Psoas muscle (tissue), 8 donors: ENCODE measurements around the gene ATP10B. TPM values are rescaled to one million over a fixed set of nuclear protein-coding genes. Genes with fewer than 3 reads are reported as not detected.

ENCODE experiments used
- ATAC-seq, 4 donors: fragments of 200-7000 bp; cut with Tn5 transposase; one replicate each; pipeline ENCODE4 v1.9.1; 2020; ENCODE audit warnings: moderate library complexity in 3 of 4, mild to moderate bottlenecking in 2 of 4
- DNase-seq, 2 donors: peaks; one replicate each; pipeline ENCODE4 v3.0.0-alpha.2; 2020
- H3K27ac ChIP-seq: fragments of 200-600 bp; one replicate; pipeline ENCODE4 v1.8.0; 2022
- H3K27me3 ChIP-seq, 3 donors: fragments of 200-600 bp in 1 of 3; one replicate each; pipeline versions ENCODE4 v1.6.1 to v1.8.0; 2013 to 2022; ENCODE audit warnings: low read length in 2 of 3, mild to moderate bottlenecking in 2 of 3, moderate library complexity in 1 of 3; ENCODE audit not compliant: insufficient read depth in 3 of 3
- H3K36me3 ChIP-seq, 2 donors: fragments of 200-600 bp in 1 of 2; one replicate each; pipeline versions ENCODE4 v1.6.1 to v1.8.0; 2013 to 2022; ENCODE audit warnings: low read depth in 1 of 2, mild to moderate bottlenecking in 1 of 2, moderate library complexity in 1 of 2; ENCODE audit not compliant: insufficient read depth in 1 of 2
- H3K4me1 ChIP-seq: fragments of 200-600 bp; one replicate; pipeline ENCODE4 v1.8.0; 2022
- H3K4me3 ChIP-seq: fragments of 200-600 bp; one replicate; pipeline ENCODE4 v1.8.0; 2022; ENCODE audit warnings: mild to moderate bottlenecking
- H3K9me3 ChIP-seq: fragments of 200-600 bp; one replicate; pipeline ENCODE4 v1.8.0; 2022
- WGBS, 3 donors: extraction: QIAGEN DNeasy Blood & Tissue Kit; methylation state at CpG; one replicate each; pipeline versions ENCODE4 v1.1.6 to v1.1.7; 2013; 5-methylcytosine and 5-hydroxymethylcytosine counted together
- intact Hi-C, 2 donors: fragments of 100-400 bp; cut with DNase I; formaldehyde crosslinking; loops; one replicate each; pipeline versions ENCODE4 v1.11.0 to v1.14.2; 2022
- polyA plus RNA-seq, 3 donors: library from polyadenylated mRNA; stranded (reverse); fragments of 200-250 nt; gene quantifications; one replicate each; pipeline ENCODE4 v1.2.3, GENCODE V29; 2013
- total RNA-seq, 4 donors: library from RNA; stranded (reverse); fragmentation: NEBNext Ultra II Directional in 2 of 4; extraction: Animal tissue kit (Norgen Biotek cat#: 25700) in 2 of 4; gene quantifications; one replicate each; pipeline versions ENCODE4 v1.2.1 to v1.2.4, GENCODE V29; 2021 to 2023
- TF ChIP-seq, protein P1 (sequence below): fragments of 200-600 bp; IDR thresholded peaks from one replicate; pipeline ENCODE4 v1.8.0; 2022; ENCODE audit warnings: antibody characterized with exemption
- donor health status: healthy with polysubstance abuse.
- donor health status: DM: no; HTN: no; CAD: no; lungs with moderate emphysema.
- donor health status: Bipolar disorder and iron deficiency.
- donor health status: healthy.
- donor health status: DM: yes; HTN: yes; CAD: no.
- donor health status: DM: no; HTN: no; CAD: no.
- donor health status: DM: no; HTN: no; CAD: no.
- donor health status: DM: yes; HTN: yes; CAD: no.

The ATP10B gene
- total and polyA plus RNA-seq, 7 donors = 0.01 to 0.04 TPM; not detected in 5

DNA sequence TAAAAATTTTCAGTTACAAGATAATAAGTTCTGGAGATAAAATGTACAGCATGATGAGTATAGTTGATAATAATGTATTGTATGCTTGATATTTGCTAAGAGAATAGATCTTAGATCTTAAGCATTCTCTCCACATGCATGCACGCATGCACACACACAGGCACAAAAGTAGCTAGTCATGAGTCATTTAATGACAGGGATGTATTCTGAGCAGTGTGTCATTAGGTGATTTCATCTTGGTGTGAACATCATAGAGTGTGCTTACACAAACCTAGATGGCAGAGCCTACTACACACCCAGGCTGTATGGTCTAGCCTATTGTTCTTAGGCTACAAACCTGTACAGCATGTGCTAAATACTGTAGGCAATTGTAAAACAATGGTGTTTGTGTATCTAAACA lies 306.2 kb downstream of the ATP10B start:
- Histone ChIP-seq H3K9me3 (no peaks in the 10 kb centered on the region), H3K27me3 (no peaks in the 10 kb centered on the region), H3K27ac (no peak overlapping the region), H3K4me3 (no peak overlapping the region), H3K36me3 (no peaks in the 10 kb centered on the region), H3K4me1 (no peaks in the 10 kb centered on the region)
- DNase-seq = no peak
- intact Hi-C loops = no loop called here
- TF ChIP-seq, protein P1, sequence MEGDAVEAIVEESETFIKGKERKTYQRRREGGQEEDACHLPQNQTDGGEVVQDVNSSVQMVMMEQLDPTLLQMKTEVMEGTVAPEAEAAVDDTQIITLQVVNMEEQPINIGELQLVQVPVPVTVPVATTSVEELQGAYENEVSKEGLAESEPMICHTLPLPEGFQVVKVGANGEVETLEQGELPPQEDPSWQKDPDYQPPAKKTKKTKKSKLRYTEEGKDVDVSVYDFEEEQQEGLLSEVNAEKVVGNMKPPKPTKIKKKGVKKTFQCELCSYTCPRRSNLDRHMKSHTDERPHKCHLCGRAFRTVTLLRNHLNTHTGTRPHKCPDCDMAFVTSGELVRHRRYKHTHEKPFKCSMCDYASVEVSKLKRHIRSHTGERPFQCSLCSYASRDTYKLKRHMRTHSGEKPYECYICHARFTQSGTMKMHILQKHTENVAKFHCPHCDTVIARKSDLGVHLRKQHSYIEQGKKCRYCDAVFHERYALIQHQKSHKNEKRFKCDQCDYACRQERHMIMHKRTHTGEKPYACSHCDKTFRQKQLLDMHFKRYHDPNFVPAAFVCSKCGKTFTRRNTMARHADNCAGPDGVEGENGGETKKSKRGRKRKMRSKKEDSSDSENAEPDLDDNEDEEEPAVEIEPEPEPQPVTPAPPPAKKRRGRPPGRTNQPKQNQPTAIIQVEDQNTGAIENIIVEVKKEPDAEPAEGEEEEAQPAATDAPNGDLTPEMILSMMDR = no peak
- no peak for ATAC-seq
- WGBS, 3 donors = 86 to 91% (median 89%) methylated on average over 1 of the region's 1 CpG

DNA sequence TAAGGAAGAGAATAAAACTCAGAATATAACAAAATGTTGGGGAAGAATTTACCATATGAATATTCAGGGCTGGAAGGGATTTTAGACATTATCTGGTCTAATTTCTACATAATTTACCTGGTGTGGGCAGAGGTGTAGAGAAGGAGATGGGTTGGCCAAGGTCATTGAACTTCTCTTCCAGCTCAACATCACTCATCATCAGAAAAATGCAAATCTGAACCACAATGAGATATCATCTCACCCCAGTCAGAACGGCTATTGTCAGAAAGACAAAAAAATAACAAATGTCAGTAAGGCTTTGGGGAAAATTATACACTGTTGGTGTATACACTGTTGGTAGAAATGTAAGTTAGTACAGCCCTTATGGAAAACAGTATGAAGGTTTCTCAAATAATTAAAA lies 308.6 kb downstream of the ATP10B start:
- H3K27me3 ChIP-seq = no peaks in the 10 kb centered on the region
- no peaks in the 10 kb centered on the region for H3K36me3 ChIP-seq
- H3K27ac ChIP-seq = no peak overlapping the region
- ATAC-seq = no peak
- H3K9me3 ChIP-seq = no peaks in the 10 kb centered on the region
- no peak overlapping the region for H3K4me3 ChIP-seq
- 67 to 89% (median 70%) methylated on average over 1 of the region's 1 CpG for WGBS, 3 donors
- DNase-seq = no peak
- intact Hi-C loops = no loop called here
- TF ChIP-seq, protein P1 = no peak
- no peaks in the 10 kb centered on the region for H3K4me1 ChIP-seq

DNA sequence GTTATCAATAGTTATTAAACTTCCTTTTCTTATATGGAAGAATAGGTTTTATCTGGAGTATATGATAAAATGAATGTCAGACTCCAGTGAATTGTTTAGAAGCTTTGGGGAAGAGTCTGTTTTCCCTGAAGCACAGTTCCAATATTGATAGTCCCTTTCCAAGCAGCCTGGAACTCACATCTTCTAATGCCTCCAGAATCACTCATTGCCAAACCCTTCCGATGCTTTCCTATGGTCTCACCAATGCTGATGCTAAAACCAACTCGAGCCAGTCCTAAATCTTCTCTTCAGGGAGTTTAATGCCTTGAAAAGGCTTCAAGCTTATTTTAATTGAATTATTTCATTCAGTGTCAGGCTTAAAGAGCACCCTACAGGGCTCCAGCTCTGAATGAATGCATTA lies 309.2 kb downstream of the ATP10B start:
- intact Hi-C loops = no loop called here
- Histone ChIP-seq H3K27ac (no peak overlapping the region), H3K36me3 (no peaks in the 10 kb centered on the region), H3K4me1 (no peaks in the 10 kb centered on the region), H3K4me3 (no peak overlapping the region), H3K27me3 (no peaks in the 10 kb centered on the region), H3K9me3 (no peaks in the 10 kb centered on the region)
- 72 to 81% (median 77%) methylated on average over 2 of the region's 2 CpGs for WGBS, 3 donors
- ATAC-seq (no peak), DNase-seq (no peak)
- TF ChIP-seq, protein P1 = no peak

DNA sequence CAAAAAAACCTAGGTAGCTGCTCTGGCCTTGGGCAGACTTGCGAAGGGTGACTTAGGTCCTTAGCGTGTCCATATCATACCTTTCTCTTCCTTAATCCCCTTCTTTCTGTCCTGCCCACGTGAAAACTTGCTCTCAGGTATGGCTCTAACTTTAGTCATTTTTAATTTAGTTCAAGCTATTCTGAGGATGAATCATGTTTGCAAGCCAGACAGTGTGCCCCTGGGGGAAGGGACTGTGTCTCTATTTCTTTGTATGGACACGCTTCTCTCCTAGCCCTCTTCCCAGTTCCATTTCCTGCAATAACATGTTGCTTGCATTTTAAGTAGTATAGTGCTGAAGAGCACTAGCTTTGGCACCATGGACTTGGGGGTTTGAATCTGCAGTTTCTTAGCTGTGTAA lies 309.7 kb downstream of the ATP10B start:
- intact Hi-C loops = no loop called here
- 71 to 81% (median 80%) methylated on average over 4 of the region's 4 CpGs for WGBS, 3 donors
- DNase-seq (no peak), ATAC-seq (no peak)
- TF ChIP-seq, protein P1 = no peak
- Histone ChIP-seq H3K27ac (no peak overlapping the region), H3K9me3 (no peaks in the 10 kb centered on the region), H3K4me1 (no peaks in the 10 kb centered on the region), H3K36me3 (no peaks in the 10 kb centered on the region), H3K27me3 (no peaks in the 10 kb centered on the region), H3K4me3 (no peak overlapping the region)

DNA sequence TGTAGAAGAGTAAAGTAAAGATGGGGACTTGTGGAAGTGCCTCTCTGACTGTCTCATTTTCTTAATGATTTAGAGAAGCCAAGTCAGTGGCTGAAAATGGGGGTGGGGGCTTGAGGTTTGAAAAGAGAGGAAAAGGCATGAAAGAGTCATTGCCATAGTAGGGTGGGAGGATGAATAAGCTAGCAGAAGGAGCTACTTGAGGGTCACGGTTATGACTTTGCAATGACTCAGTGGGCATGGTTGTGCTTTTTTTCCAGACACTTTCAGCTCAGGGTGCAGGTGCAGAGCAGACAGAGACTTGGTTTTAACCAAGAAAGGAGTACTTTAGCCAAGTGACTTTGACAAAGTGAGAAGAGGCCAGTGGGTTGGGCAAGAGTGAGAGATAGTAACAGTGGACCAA lies 312.6 kb downstream of the ATP10B start:
- TF ChIP-seq, protein P1 = no peak
- intact Hi-C loops = no loop called here
- no peaks in the 10 kb centered on the region for H3K27me3 ChIP-seq
- H3K36me3 ChIP-seq = no peaks in the 10 kb centered on the region
- no peaks in the 10 kb centered on the region for H3K4me1 ChIP-seq
- WGBS, 3 donors = 74 to 76% (median 76%) methylated on average over 1 of the region's 1 CpG
- ATAC-seq = no peak
- H3K4me3 ChIP-seq = no peak overlapping the region
- H3K27ac ChIP-seq = no peak overlapping the region
- DNase-seq = no peak
- H3K9me3 ChIP-seq = no peaks in the 10 kb centered on the region
